Spinal cord (tissue), 10 donors: ENCODE results near the gene CHD2. TPM values are rescaled to one million over a fixed set of nuclear protein-coding genes. Genes with fewer than 3 reads are reported as not detected.

Experiments used
- DNase-seq, 6 donors: peaks; one replicate each; pipeline versions ENCODE4 v3.0.0 to v3.0.0-alpha.2; 2013 to 2015; ENCODE audit warnings: low spot score in 6 of 6, low read depth in 4 of 6
- H3K27ac ChIP-seq: one replicate; pipeline ENCODE4 v1.5.1; 2013; ENCODE audit warnings: low read depth, low read length, control low read depth
- H3K27me3 ChIP-seq: one replicate; pipeline ENCODE4 v1.6.1; 2013; ENCODE audit warnings: low read length; ENCODE audit not compliant: control insufficient read depth, insufficient read depth
- H3K36me3 ChIP-seq: one replicate; pipeline ENCODE4 v1.6.1; 2013; ENCODE audit warnings: low read length; ENCODE audit not compliant: control insufficient read depth, insufficient read depth
- H3K4me1 ChIP-seq: one replicate; pipeline ENCODE4 v1.6.1; 2013; ENCODE audit warnings: low read length; ENCODE audit not compliant: control insufficient read depth, insufficient read depth
- H3K4me3 ChIP-seq: one replicate; pipeline ENCODE4 v1.5.1; 2013; ENCODE audit warnings: low read depth, low read length, control low read depth
- H3K9me3 ChIP-seq: one replicate; pipeline ENCODE4 v1.6.1; 2013; ENCODE audit warnings: low read length; ENCODE audit not compliant: control insufficient read depth, insufficient read depth
- WGBS: methylation state at CpG from one replicate; pipeline ENCODE4 v1.1.5; 2013; ENCODE audit warnings: missing lambda C conversion rate; ENCODE audit not compliant: insufficient coverage; 5-methylcytosine and 5-hydroxymethylcytosine counted together
- polyA plus RNA-seq, 2 donors: library from polyadenylated mRNA; unstranded; fragments of 120-200 nt; gene quantifications; one replicate each; pipeline ENCODE4 v1.2.1, GENCODE V29; 2013; ENCODE audit not compliant: insufficient read length in 2 of 2
- total RNA-seq, 2 donors: library from RNA; depleted of rRNA in 1 of 2; stranded (reverse); fragments of 120-200 nt in 1 of 2; fragments of >200 nt in 1 of 2; gene quantifications; one replicate each; pipeline versions ENCODE4 v1.2.3 to v1.2.4, GENCODE V29; 2013 to 2014
- donor health status: healthy.

The CHD2 gene
- total and polyA plus RNA-seq, 4 donors = 102 to 174 (median 105) TPM

DNA sequence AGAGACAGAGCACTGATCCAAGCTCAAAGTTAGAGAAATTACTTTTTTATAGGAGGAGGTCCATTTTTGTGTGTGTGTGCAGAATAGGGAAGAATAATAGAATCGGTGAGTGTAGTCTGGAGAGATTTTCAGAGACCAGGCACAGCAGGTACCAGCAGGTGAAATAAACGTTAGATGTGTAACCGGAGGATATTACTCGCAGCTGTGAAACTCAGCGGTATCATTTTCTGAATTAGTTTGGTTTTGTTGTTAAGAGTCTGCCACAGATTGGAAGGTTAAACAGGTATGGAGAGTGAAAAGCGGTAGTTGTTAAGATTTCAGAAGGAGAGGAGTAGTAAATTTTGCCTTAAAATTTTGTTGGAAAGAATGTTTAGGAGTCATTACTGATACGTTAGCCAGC, 119.0 kb downstream of the CHD2 start:
- no peaks in the 10 kb centered on the region for H3K4me1 ChIP-seq
- peaks cover 43% of the 10 kb centered on the region for H3K36me3 ChIP-seq
- no peak overlapping the region for H3K4me3 ChIP-seq
- H3K27me3 ChIP-seq = no peaks in the 10 kb centered on the region
- DNase-seq = peak in 1 of 6 donors; percentile 60
- 79% methylated on average over 7 of the region's 7 CpGs for WGBS
- H3K27ac ChIP-seq = no peak overlapping the region
- H3K9me3 ChIP-seq = no peaks in the 10 kb centered on the region

- Histone ChIP-seq H3K9me3 (no peaks in the 10 kb centered on the region), H3K27me3 (no peaks in the 10 kb centered on the region), H3K36me3 (peaks cover 42% of the 10 kb centered on the region), H3K4me1 (no peaks in the 10 kb centered on the region), H3K27ac (no peak overlapping the region), H3K4me3 (no peak overlapping the region)
- no peak for DNase-seq
- 98% methylated on average over 8 of the region's 10 CpGs for WGBS
Observed at GRCh38 chr15:93019971-93020370, 119.8 kb downstream of the CHD2 start.

- WGBS = no CpG with 5 or more reads among the region's 3 CpGs
- Histone ChIP-seq H3K27ac (no peak overlapping the region), H3K9me3 (no peaks in the 10 kb centered on the region), H3K4me1 (peaks cover 1% of the 10 kb centered on the region), H3K36me3 (peaks cover 45% of the 10 kb centered on the region), H3K27me3 (no peaks in the 10 kb centered on the region), H3K4me3 (no peak overlapping the region)
- no peak for DNase-seq
Observed at GRCh38 chr15:93020976-93021772, 121.0 kb downstream of the CHD2 start.

GRCh38 chr15:93024293-93024692, 124.2 kb downstream of the CHD2 start:
- H3K9me3 ChIP-seq = no peaks in the 10 kb centered on the region
- peaks cover 29% of the 10 kb centered on the region for H3K4me1 ChIP-seq
- WGBS = 98% methylated on average over 9 of the region's 10 CpGs
- H3K27me3 ChIP-seq = no peaks in the 10 kb centered on the region
- DNase-seq = no peak
- H3K4me3 ChIP-seq = no peak overlapping the region
- H3K36me3 ChIP-seq = peaks cover 60% of the 10 kb centered on the region
- no peak overlapping the region for H3K27ac ChIP-seq

DNA sequence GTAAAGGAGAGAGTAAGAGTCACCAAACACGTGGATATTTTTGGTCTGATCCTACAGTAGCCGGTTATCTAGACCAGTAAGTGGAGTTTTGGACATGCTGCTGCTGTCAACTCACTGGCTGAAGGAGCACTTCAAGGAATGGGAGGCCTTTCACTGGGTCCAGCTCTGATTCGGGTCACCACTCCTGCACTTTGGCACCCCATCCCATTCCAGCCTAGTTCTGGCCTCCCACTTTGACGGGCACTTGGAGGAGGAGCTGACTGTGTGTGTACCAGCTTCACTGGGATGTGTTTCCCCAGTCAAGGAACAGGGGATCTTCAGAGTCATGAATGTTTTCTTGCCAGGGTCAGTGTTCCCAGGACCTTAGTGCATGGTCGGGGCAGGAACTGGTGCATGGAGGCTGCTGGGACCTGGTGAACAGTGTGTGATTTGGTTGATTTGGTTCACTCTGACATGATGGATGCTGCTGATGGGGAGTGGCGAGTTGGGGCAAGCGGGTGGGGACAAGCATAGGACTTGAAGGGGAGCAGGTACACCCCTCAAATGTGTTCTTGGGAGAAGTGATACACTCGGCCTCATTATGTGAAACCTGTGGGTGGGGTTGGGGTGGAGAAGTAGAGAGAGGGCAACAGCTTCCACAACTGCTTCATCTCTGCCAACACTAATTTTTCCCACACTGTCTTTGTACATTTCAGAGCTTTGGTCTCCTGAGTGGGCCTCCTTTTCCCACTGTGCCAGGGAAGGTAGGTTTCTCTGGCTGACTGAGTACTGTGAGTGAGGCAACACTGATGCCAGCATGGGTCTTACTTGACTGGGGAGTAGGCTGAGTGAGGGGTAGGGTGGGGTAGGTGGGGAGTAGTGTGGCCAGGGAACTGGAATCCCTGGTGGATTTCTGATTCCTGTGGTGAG, 124.8 kb downstream of the CHD2 start:
- 92% methylated on average over 4 of the region's 8 CpGs for WGBS
- Histone ChIP-seq H3K27me3 (no peaks in the 10 kb centered on the region), H3K4me1 (peaks cover 36% of the 10 kb centered on the region), H3K4me3 (no peak overlapping the region), H3K27ac (no peak overlapping the region), H3K9me3 (no peaks in the 10 kb centered on the region), H3K36me3 (peaks cover 66% of the 10 kb centered on the region)
- DNase-seq = no peak

DNA sequence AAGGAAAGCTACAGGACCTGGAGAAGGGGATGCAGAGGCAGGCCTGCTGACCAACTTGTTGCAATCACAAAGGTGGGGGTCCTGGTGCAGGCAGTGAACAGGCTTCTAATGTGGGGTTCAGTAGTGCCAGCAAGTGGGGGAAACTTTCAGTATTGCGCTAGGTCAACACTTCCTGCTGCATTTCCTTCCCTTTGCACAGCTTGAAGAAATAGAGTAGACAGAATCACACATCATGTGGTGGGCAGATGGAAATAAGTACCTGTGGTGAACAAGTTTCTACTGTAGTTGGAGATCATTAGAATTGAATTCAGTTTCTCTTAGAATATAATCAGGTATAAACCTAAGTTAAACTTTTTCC, 125.5 kb downstream of the CHD2 start:
- Histone ChIP-seq H3K27me3 (no peaks in the 10 kb centered on the region), H3K9me3 (no peaks in the 10 kb centered on the region), H3K4me3 (no peak overlapping the region), H3K27ac (no peak overlapping the region), H3K4me1 (peaks cover 42% of the 10 kb centered on the region), H3K36me3 (peaks cover 60% of the 10 kb centered on the region)
- no CpG with 5 or more reads among the region's 1 CpG for WGBS
- no peak for DNase-seq

- no peaks in the 10 kb centered on the region for H3K9me3 ChIP-seq
- peaks cover 50% of the 10 kb centered on the region for H3K4me1 ChIP-seq
- H3K4me3 ChIP-seq = no peak overlapping the region
- no peaks in the 10 kb centered on the region for H3K27me3 ChIP-seq
- H3K27ac ChIP-seq = no peak overlapping the region
- 91% methylated on average over 9 of the region's 9 CpGs for WGBS
- H3K36me3 ChIP-seq = peaks cover 57% of the 10 kb centered on the region
- no peak for DNase-seq
Observed at GRCh38 chr15:93026380-93026817, 126.3 kb downstream of the CHD2 start.

DNA sequence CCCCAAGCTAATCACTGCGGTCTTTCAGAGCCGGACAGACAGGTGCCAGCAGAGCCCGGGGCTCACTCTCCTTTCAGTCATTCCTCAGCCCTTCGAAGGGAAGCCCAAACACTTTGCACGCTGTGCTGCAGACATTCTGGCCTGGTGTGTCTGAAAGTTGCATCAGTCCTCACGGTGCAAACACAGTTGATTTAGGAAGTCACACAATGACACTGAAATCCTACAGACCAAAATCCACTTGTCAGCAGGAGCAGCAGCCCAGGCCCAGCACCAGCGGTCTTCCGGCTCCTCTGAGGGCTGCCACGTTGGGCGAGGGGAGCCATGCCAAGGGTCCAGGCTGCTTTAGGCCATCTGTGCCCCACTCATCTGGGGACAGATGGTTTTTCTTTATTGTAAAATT, 127.3 kb downstream of the CHD2 start:
- H3K27ac ChIP-seq = no peak overlapping the region
- peaks cover 52% of the 10 kb centered on the region for H3K36me3 ChIP-seq
- no peaks in the 10 kb centered on the region for H3K27me3 ChIP-seq
- DNase-seq = no peak
- 59% methylated on average over 10 of the region's 10 CpGs for WGBS
- H3K4me3 ChIP-seq = no peak overlapping the region
- H3K9me3 ChIP-seq = no peaks in the 10 kb centered on the region
- peaks cover 50% of the 10 kb centered on the region for H3K4me1 ChIP-seq

DNA sequence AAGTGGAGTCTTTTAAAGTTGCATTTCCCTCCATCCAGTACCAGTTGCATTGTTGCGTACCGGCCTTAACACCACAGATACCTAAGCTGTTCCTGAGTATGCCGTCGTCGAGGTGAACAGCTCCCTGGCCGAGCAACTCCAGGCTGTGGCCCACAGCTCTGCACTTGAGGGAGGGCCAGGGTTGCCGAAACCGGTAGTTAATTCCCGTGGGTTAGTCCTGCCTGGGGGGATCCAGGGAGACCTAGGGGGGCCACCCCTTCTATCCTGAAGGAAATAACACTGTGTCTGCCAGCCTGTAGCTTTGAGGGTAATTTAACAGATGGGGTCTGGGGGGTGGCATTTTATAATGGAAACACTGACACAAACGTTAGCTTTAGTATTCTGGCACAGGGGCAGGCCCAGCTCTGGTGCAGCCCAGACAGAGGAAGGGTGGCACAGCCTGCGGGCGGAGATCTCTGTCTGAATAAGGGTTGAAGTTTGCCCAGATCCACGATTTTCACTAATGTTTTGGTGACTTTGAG, 128.0 kb downstream of the CHD2 start:
- Histone ChIP-seq H3K27ac (peak overlapping the region; percentile 69), H3K4me3 (no peak overlapping the region), H3K27me3 (no peaks in the 10 kb centered on the region), H3K9me3 (no peaks in the 10 kb centered on the region), H3K36me3 (peaks cover 49% of the 10 kb centered on the region), H3K4me1 (peaks cover 50% of the 10 kb centered on the region)
- DNase-seq = no peak
- 44% methylated on average over 12 of the region's 13 CpGs for WGBS
